Right atrium auricular region (tissue), 2 donors: ENCODE data around the gene NKAIN4. TPM values are rescaled to one million over a fixed set of nuclear protein-coding genes. Genes with fewer than 3 reads are reported as not detected.

ENCODE experiments used
- DNase-seq: peaks from one replicate; pipeline ENCODE4 v3.0.0-alpha.2; 2019; ENCODE audit warnings: low spot score
- H3K27ac ChIP-seq, 2 donors: fragments of 200-600 bp; sonication (generic); 1 replicate in 1 of 2; 2 replicates in 1 of 2; pipeline ENCODE4 v1.5.1; 2016 to 2019
- H3K27me3 ChIP-seq, 2 donors: fragments of 200-600 bp; sonication (generic); one replicate each; pipeline versions ENCODE4 v1.5.1 to v1.6.0; 2017 to 2019
- H3K36me3 ChIP-seq: fragments of 200-600 bp; sonication (generic); one replicate; pipeline ENCODE4 v1.5.1; 2016
- H3K4me1 ChIP-seq, 2 donors: fragments of 200-600 bp; sonication (generic); one replicate each; pipeline versions ENCODE4 v1.5.1 to v1.6.0; 2017 to 2019
- H3K4me3 ChIP-seq, 2 donors: fragments of 200-600 bp; sonication (generic); 1 replicate in 1 of 2; 2 replicates in 1 of 2; pipeline ENCODE4 v1.5.1; 2017 to 2019; ENCODE audit warnings: mild to moderate bottlenecking in 1 of 2, moderate library complexity in 1 of 2
- H3K9me3 ChIP-seq, 2 donors: fragments of 200-600 bp; sonication (generic); one replicate each; pipeline ENCODE4 v1.5.1; 2019
- CTCF ChIP-seq, 2 donors: fragments of 200-600 bp; sonication (generic); IDR thresholded peaks; one replicate each; pipeline ENCODE4 v1.5.1; 2019; ENCODE audit warnings: antibody characterized with exemption in 2 of 2
- total RNA-seq, 2 donors: library from RNA; depleted of rRNA; stranded (reverse); fragments of >200 nt; gene quantifications; one replicate each; pipeline ENCODE4 v1.1.0, GENCODE V29; 2016

The NKAIN4 gene
- total RNA-seq, 2 donors from 2014 or later, result not detected

GRCh38 chr20:63230800-63231268, 23.4 kb downstream of the NKAIN4 start:
- peak; percentile 35 to 60 for TF ChIP-seq CTCF (IDR thresholded peaks at IDR 0.05)
- Histone ChIP-seq H3K4me1 (peaks cover 0 to 7% of the 10 kb centered on the region in 2 donors), H3K4me3 (no peak overlapping the region), H3K27ac (no peak overlapping the region), H3K27me3 (no peaks in the 10 kb centered on the region), H3K36me3 (no peaks in the 10 kb centered on the region), H3K9me3 (no peaks in the 10 kb centered on the region)
- peak; percentile 63 for DNase-seq

GRCh38 chr20:63228806-63229205, 25.5 kb downstream of the NKAIN4 start:
- no peak for TF ChIP-seq CTCF (IDR thresholded peaks at IDR 0.05)
- H3K27me3 ChIP-seq, result no peaks in the 10 kb centered on the region
- no peak for DNase-seq
- no peaks in the 10 kb centered on the region for H3K36me3 ChIP-seq
- H3K4me1 ChIP-seq, result peaks cover 0 to 13% of the 10 kb centered on the region in 2 donors
- no peak overlapping the region for H3K27ac ChIP-seq
- no peak overlapping the region for H3K4me3 ChIP-seq
- H3K9me3 ChIP-seq, result no peaks in the 10 kb centered on the region

- Histone ChIP-seq H3K4me1 (peaks cover 0 to 13% of the 10 kb centered on the region in 2 donors), H3K9me3 (no peaks in the 10 kb centered on the region), H3K27me3 (no peaks in the 10 kb centered on the region), H3K27ac (no peak overlapping the region), H3K4me3 (no peak overlapping the region), H3K36me3 (no peaks in the 10 kb centered on the region)
- TF ChIP-seq CTCF (IDR thresholded peaks at IDR 0.05), result no peak
- DNase-seq, result no peak
These were observed 27.0 kb downstream of the NKAIN4 start for GRCh38 chr20:63227260-63227659.

- H3K27me3 ChIP-seq, result no peaks in the 10 kb centered on the region
- no peak for DNase-seq
- H3K4me1 ChIP-seq, result peaks cover 0 to 13% of the 10 kb centered on the region in 2 donors
- H3K27ac ChIP-seq, result no peak overlapping the region
- H3K36me3 ChIP-seq, result no peaks in the 10 kb centered on the region
- TF ChIP-seq CTCF (IDR thresholded peaks at IDR 0.05), result no peak
- no peak overlapping the region for H3K4me3 ChIP-seq
- no peaks in the 10 kb centered on the region for H3K9me3 ChIP-seq
These were observed 28.0 kb downstream of the NKAIN4 start for GRCh38 chr20:63226042-63226943.

GRCh38 chr20:63225082-63225454, 29.2 kb downstream of the NKAIN4 start:
- H3K27ac ChIP-seq, result no peak overlapping the region
- no peak for TF ChIP-seq CTCF (IDR thresholded peaks at IDR 0.05)

More at GRCh38 chr20:63225082-63225454, 29.2 kb downstream of the NKAIN4 start:
- Histone ChIP-seq H3K36me3 (no peaks in the 10 kb centered on the region), H3K27me3 (no peaks in the 10 kb centered on the region), H3K4me1 (peaks cover 0 to 6% of the 10 kb centered on the region in 2 donors), H3K4me3 (no peak overlapping the region), H3K9me3 (no peaks in the 10 kb centered on the region)
- DNase-seq, result no peak
